ENCODE measurements around the gene ITGA11.
A peak's percentile ranks its signal among the peaks of the same experiment; 100 is the strongest.

The ITGA11 gene

DNA sequence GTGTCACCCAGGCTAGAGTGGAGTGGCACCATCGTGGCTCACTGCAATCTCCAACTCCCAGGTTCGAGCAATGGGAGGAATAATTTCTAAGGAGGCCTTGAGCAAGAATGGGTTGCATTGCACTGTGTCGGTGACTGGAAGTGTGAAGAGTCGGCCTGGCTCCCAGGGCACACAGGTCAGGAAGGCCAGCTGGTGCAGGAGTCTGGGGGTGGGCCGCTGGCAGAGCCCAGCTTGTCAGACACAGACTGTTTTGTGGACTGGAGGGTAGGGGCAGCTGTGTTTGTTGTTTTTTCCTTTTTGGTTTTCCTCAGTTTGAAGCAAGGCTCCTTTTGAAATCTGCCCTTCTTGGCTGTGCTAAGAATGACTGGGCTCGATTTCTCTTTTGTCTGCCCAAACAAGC lies 66.2 kb downstream of the ITGA11 start:
- ATAC-seq, result no peak
- no peak for TF ChIP-seq RARB (CRISPR knock-in tag; IDR thresholded peaks at IDR 0.05)
- no peak for TF ChIP-seq ZNF70 (CRISPR knock-in tag; IDR thresholded peaks at IDR 0.05)
- TF ChIP-seq, protein P1, sequence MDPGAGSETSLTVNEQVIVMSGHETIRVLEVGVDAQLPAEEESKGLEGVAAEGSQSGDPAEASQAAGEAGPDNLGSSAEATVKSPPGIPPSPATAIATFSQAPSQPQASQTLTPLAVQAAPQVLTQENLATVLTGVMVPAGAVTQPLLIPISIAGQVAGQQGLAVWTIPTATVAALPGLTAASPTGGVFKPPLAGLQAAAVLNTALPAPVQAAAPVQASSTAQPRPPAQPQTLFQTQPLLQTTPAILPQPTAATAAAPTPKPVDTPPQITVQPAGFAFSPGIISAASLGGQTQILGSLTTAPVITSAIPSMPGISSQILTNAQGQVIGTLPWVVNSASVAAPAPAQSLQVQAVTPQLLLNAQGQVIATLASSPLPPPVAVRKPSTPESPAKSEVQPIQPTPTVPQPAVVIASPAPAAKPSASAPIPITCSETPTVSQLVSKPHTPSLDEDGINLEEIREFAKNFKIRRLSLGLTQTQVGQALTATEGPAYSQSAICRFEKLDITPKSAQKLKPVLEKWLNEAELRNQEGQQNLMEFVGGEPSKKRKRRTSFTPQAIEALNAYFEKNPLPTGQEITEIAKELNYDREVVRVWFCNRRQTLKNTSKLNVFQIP (CRISPR knock-in tag; IDR thresholded peaks at IDR 0.05; ENCODE audit: borderline replicate concordance, low read depth), result no peak
- TF ChIP-seq, protein P2, sequence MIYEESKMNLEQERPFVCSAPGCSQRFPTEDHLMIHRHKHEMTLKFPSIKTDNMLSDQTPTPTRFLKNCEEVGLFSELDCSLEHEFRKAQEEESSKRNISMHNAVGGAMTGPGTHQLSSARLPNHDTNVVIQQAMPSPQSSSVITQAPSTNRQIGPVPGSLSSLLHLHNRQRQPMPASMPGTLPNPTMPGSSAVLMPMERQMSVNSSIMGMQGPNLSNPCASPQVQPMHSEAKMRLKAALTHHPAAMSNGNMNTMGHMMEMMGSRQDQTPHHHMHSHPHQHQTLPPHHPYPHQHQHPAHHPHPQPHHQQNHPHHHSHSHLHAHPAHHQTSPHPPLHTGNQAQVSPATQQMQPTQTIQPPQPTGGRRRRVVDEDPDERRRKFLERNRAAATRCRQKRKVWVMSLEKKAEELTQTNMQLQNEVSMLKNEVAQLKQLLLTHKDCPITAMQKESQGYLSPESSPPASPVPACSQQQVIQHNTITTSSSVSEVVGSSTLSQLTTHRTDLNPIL (CRISPR knock-in tag; IDR thresholded peaks at IDR 0.05; ENCODE audit: low read depth), result no peak
- TF ChIP-seq PPARA (CRISPR knock-in tag; IDR thresholded peaks at IDR 0.05; ENCODE audit: borderline replicate concordance), result no peak
- TF ChIP-seq ZFP30 (CRISPR knock-in tag; IDR thresholded peaks at IDR 0.05), result no peak
- no peak for TF ChIP-seq ZNF565 (CRISPR knock-in tag; conservative IDR thresholded peaks at IDR 0.05; ENCODE audit: low read depth)
- TF ChIP-seq TCF4 (CRISPR knock-in tag; IDR thresholded peaks at IDR 0.05; ENCODE audit: borderline replicate concordance), result no peak
- TF ChIP-seq, protein P3, sequence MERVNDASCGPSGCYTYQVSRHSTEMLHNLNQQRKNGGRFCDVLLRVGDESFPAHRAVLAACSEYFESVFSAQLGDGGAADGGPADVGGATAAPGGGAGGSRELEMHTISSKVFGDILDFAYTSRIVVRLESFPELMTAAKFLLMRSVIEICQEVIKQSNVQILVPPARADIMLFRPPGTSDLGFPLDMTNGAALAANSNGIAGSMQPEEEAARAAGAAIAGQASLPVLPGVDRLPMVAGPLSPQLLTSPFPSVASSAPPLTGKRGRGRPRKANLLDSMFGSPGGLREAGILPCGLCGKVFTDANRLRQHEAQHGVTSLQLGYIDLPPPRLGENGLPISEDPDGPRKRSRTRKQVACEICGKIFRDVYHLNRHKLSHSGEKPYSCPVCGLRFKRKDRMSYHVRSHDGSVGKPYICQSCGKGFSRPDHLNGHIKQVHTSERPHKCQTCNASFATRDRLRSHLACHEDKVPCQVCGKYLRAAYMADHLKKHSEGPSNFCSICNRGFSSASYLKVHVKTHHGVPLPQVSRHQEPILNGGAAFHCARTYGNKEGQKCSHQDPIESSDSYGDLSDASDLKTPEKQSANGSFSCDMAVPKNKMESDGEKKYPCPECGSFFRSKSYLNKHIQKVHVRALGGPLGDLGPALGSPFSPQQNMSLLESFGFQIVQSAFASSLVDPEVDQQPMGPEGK (CRISPR knock-in tag; IDR thresholded peaks at IDR 0.05; ENCODE audit: borderline replicate concordance), result no peak

DNA sequence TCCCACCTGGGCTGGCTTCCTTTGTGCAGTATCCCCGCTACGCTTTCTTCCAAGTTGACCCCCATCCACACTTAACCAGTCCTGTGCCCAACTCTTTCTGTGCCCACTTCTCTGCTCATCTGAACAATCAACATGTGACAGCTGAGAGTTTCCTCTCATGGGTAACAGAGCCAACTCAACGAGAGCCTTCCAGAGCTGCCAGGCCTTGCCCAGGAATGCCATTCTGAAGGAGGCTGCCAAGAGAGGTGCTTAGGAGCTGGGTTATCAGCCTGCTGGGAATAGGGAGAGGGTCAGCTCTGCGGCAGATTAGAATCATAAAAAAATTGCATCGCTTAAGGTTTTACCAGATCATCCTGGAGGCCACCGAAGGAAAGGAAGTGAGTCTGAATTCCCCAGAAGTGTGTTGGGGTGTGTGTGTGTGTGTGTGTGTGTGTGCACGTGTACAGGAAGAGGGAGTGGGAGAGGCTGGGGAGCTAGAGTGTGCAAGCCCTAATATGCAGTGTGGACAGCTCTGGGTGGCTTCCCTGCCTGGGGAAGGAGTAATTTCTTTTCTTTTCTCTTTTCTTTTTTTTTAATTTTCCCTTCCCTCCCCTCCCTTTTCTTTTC lies 66.7 kb downstream of the ITGA11 start:
- TF ChIP-seq TOX (CRISPR knock-in tag; IDR thresholded peaks at IDR 0.05; ENCODE audit: borderline replicate concordance), result no peak
- TF ChIP-seq TCF4 (CRISPR knock-in tag; IDR thresholded peaks at IDR 0.05; ENCODE audit: borderline replicate concordance), result no peak
- TF ChIP-seq ESRRG (CRISPR knock-in tag; IDR thresholded peaks at IDR 0.05), result no peak
- TF ChIP-seq, protein P3 (CRISPR knock-in tag; IDR thresholded peaks at IDR 0.05; ENCODE audit: borderline replicate concordance), result no peak
- TF ChIP-seq, protein P4, sequence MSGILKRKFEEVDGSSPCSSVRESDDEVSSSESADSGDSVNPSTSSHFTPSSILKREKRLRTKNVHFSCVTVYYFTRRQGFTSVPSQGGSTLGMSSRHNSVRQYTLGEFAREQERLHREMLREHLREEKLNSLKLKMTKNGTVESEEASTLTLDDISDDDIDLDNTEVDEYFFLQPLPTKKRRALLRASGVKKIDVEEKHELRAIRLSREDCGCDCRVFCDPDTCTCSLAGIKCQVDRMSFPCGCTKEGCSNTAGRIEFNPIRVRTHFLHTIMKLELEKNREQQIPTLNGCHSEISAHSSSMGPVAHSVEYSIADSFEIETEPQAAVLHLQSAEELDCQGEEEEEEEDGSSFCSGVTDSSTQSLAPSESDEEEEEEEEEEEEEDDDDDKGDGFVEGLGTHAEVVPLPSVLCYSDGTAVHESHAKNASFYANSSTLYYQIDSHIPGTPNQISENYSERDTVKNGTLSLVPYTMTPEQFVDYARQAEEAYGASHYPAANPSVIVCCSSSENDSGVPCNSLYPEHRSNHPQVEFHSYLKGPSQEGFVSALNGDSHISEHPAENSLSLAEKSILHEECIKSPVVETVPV (CRISPR knock-in tag; IDR thresholded peaks at IDR 0.05), result no peak
- TF ChIP-seq ZFP30 (CRISPR knock-in tag; IDR thresholded peaks at IDR 0.05), result no peak
- ATAC-seq, result peak; percentile 53; the same call in 2 of the 3 replicates

DNA sequence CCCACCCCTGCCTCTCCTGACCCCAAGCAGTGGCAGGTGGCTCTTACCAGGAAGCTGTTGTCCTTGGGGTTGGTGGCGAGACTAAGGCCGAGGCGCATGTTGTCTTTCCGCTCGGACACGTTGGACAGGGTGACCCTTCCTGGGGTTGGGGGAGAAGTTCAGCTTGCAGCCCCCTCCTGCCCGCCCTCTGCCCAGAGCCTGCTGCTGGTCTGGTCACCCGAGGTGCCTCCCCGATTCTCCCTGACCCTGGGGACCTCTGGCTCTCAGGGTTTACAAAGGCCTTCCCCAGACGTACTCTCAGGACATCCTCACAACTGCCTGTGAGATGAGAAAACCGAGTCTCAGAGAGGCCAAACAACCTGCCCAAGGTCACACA lies 67.3 kb downstream of the ITGA11 start:
- no peak for ATAC-seq

More for the DNA sequence above, 67.3 kb downstream of the ITGA11 start:
- TF ChIP-seq ZNF70 (CRISPR knock-in tag; IDR thresholded peaks at IDR 0.05) (no peak), GLIS3 (CRISPR knock-in tag; IDR thresholded peaks at IDR 0.05) (no peak), BACH2 (CRISPR knock-in tag; IDR thresholded peaks at IDR 0.05; ENCODE audit: borderline replicate concordance) (no peak), TOX (CRISPR knock-in tag; IDR thresholded peaks at IDR 0.05; ENCODE audit: borderline replicate concordance) (no peak), RARB (CRISPR knock-in tag; IDR thresholded peaks at IDR 0.05) (no peak), CSDC2 (CRISPR knock-in tag; IDR thresholded peaks at IDR 0.05) (no peak), TCF4 (CRISPR knock-in tag; IDR thresholded peaks at IDR 0.05; ENCODE audit: borderline replicate concordance) (no peak), ZNF565 (CRISPR knock-in tag; conservative IDR thresholded peaks at IDR 0.05; ENCODE audit: low read depth) (no peak), ZC3H10 (CRISPR knock-in tag; IDR thresholded peaks at IDR 0.05) (no peak), OSR1 (CRISPR knock-in tag; IDR thresholded peaks at IDR 0.05) (no peak), ZNF8 (CRISPR knock-in tag; IDR thresholded peaks at IDR 0.05) (no peak), ARNTL (CRISPR knock-in tag; IDR thresholded peaks at IDR 0.05; ENCODE audit: borderline replicate concordance, low read depth) (no peak), ZFP3 (CRISPR knock-in tag; IDR thresholded peaks at IDR 0.05) (no peak), ISL1 (CRISPR knock-in tag; IDR thresholded peaks at IDR 0.05) (no peak), PPARA (CRISPR knock-in tag; IDR thresholded peaks at IDR 0.05; ENCODE audit: borderline replicate concordance) (no peak), ZFP30 (CRISPR knock-in tag; IDR thresholded peaks at IDR 0.05) (no peak)
- TF ChIP-seq, protein P4 (CRISPR knock-in tag; IDR thresholded peaks at IDR 0.05), result no peak
- TF ChIP-seq, protein P3 (CRISPR knock-in tag; IDR thresholded peaks at IDR 0.05; ENCODE audit: borderline replicate concordance), result no peak
- TF ChIP-seq, protein P2 (CRISPR knock-in tag; IDR thresholded peaks at IDR 0.05; ENCODE audit: low read depth), result no peak

Measured in SK-N-SH treated with all-trans-retinoic acid at 6 μM for 48 hours (cell line).